ENCODE results near the gene GNB5.
A peak's percentile ranks its signal among the peaks of the same experiment; 100 is the strongest.
"Not testable (repeated sequence)": the region's sequence is repeated elsewhere in the genome, so short reads cannot be mapped to it uniquely, and the experiment has no call there.

The GNB5 gene

GRCh38 chr15:52090193-52090592 is 101.0 kb downstream of the GNB5 start:
- no peak for DNase-seq

GRCh38 chr15:52086011-52086786 is 105.0 kb downstream of the GNB5 start:
- no peak for DNase-seq

- DNase-seq: no peak
These were observed 105.9 kb downstream of the GNB5 start for GRCh38 chr15:52085299-52085698.

GRCh38 chr15:52083603-52084002 is 107.6 kb downstream of the GNB5 start:
- DNase-seq: no peak

DNA sequence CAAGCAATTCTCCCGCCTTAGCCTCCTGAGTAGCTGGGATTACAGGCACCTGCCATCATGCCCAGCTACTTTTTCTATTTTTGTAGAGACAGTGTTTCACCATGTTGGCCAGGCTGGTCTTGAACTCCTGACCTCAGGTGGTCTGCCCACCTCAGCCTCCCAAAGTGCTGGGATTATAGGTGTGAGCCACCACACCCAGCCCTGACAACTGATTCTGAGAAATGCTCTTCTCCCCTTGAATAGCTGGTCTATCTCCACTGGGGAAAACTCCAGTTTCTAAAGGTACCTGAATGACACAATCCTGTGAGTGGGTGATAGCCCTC is 108.2 kb downstream of the GNB5 start:
- not testable (repeated sequence) for DNase-seq

- no peak for DNase-seq
These were observed 108.8 kb downstream of the GNB5 start for GRCh38 chr15:52082197-52083036.

DNA sequence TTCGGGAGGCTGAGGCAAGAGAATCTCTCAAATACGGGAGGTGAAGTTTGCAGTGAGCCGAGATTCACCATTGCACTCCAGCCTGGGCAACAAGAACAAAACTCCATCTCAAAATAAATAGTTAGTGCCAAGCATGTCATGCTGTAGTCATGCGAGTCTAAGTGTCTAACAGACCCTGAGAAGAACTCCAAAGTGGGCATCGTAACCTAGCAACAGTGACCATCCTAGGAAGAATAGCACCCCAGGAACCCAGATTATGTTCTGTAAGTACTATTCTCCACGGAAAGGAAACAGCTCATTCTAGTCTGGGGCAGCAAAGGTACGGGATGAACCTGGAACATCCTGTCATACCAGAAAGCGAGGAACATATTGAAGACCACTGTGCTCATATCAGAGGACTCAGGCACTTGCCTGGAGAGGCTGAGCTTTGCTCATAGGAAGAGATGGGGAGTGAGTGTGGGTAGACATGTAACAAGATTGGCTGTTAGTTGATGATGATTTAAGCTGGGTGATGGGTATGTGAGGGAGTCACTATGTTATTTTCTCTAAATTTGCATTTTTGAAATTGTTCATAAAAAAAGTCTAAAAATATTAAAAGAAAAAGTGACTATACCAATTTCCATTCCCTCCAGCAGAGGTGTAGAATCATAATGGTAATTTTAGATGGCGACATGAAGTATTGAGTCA is 110.3 kb downstream of the GNB5 start:
- DNase-seq: no peak

- DNase-seq: no peak
These were observed 111.2 kb downstream of the GNB5 start for GRCh38 chr15:52080031-52080430.

GRCh38 chr15:52078876-52079700 is 112.1 kb downstream of the GNB5 start:
- no peak for DNase-seq

- no peak for DNase-seq
These were observed 112.9 kb downstream of the GNB5 start for GRCh38 chr15:52078197-52078875.

DNA sequence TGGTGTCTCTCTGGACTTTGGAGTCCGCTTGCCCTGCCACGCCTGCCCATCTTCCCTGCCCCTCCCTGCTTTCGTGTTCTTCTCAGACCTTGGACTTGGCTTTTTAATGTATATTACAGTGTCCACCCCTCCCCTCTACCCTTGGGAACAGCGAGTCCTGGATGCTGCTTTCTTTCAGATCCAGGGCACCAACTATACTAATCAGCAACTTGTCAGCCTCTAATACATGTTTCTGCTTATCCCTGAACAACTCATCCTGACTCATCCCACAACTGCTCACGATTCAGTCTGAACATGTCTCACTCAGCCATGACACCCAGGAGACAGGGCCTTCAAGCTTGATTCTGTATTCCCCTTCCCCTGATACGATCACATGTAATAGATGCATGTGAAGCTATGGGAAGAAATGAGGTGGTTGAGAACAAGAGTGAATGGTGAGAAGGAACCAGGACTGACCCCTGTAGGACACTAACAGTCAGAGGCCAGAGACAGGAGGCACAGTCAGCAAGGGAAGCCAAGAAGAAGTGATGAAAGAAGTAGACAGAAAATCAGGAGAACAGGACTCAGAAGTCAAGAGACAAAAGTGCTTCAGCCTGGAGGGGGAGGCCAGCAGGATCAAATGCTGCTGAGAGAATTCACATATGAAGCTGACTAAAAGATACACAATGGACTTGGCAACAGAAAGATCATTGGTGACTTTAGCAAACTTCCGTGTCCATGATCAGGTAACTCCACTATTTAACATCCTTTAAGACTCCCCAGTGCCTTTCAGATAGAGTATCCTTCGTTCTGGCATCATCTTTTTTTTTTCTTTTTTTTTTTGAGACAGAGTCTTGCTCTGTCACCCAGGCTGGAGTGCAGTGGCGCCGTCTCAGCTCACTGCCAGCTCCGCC is 114.1 kb downstream of the GNB5 start:
- DNase-seq: peak; percentile 5 to 23

- no peak for DNase-seq
These were observed 119.6 kb downstream of the GNB5 start for GRCh38 chr15:52071570-52071969.

GRCh38 chr15:52069559-52069958 is 121.6 kb downstream of the GNB5 start:
- no peak for DNase-seq

- DNase-seq: no peak
These were observed 123.1 kb downstream of the GNB5 start for GRCh38 chr15:52068004-52068615.

- DNase-seq: no peak
These were observed 123.7 kb downstream of the GNB5 start for GRCh38 chr15:52067545-52067926.

DNA sequence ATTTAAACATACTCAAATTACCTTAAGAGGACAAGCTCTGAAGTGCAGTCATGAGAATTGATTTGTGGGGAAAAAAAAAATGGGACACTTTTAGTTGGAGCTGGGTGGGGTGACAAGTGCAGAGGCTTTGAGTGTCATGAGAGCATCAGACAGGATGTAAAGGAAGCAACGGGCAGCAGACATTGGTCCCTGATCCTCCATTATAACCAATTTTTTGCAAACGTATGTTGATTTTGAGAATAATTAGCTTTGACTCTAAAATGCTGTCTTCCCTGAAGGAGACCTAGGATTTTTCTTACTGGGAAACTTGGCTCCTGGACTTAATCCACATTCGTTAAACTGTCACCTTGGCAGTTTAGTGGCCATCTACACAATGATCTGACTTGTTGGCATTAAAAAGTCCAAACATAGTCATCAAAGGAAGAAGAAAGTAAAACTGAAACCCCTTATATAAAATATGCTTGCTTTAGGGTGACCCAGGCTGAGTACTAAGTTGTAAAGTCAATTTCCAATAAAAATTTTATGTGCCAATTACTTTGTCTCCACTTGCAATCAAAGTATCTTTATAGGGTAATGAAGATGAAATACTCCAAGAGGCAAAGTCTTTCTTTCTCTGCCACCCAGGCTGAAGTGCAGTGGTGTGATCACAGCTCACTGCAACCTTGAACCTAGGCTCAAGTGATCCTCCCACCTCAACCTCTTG is 124.2 kb downstream of the GNB5 start:
- DNase-seq: no peak

All from SW 1271 (cell line).